ENCODE results near the gene MFAP3L.

- TF ChIP-seq CTCF (IDR thresholded peaks at IDR 0.05) (no peak), POLR2A (IDR thresholded peaks at IDR 0.05) (no peak)
Measured at GRCh38 chr4:169941141-169941540, 85.1 kb downstream of the MFAP3L start.

Measured in thyroid gland (tissue), 4 donors.